ENCODE measurements around the gene ZNF791. TPM values are rescaled to one million over a fixed set of nuclear protein-coding genes. Genes with fewer than 3 reads are reported as not detected.

ZNF791 gene
- total RNA-seq, 1 donor from 2014 or later: 6.9 TPM

GRCh38 chr19:12665281-12665573 lies 54.5 kb downstream of the ZNF791 start:
- peak; percentile 30 to 79 for DNase-seq (ENCODE audit: low spot score in 2 of 2)
- TF ChIP-seq CTCF (IDR thresholded peaks at IDR 0.05): no peak
- Histone ChIP-seq H3K4me1 (peaks cover 9 to 29% of the 10 kb centered on the region in 2 donors), H3K4me3 (peak overlapping the region in 1 of 2 donors; percentile 71), H3K27ac (no peak overlapping the region), H3K9me3 (no peaks in the 10 kb centered on the region), H3K36me3 (peaks cover 21 to 48% of the 10 kb centered on the region in 2 donors), H3K27me3 (no peaks in the 10 kb centered on the region)
- intact Hi-C loops (cut with DNase I): loop anchor here (5.0 kb wide), 3 partner anchors 103 to 1128 kb away; partner anchors contain the start of gene CNN1

- Histone ChIP-seq H3K36me3 (peaks cover 17 to 43% of the 10 kb centered on the region in 2 donors), H3K27ac (peak overlapping the region in 1 of 2 donors; percentile 58), H3K4me1 (peaks cover 12 to 33% of the 10 kb centered on the region in 2 donors), H3K27me3 (no peaks in the 10 kb centered on the region), H3K4me3 (peak overlapping the region; percentile 71 to 81), H3K9me3 (no peaks in the 10 kb centered on the region)
- TF ChIP-seq CTCF (IDR thresholded peaks at IDR 0.05): no peak
- intact Hi-C loops (cut with DNase I): loop anchor here (5.0 kb wide), 3 partner anchors 103 to 1128 kb away; partner anchors contain the start of gene CNN1
- DNase-seq (ENCODE audit: low spot score in 2 of 2): no peak
Observed at GRCh38 chr19:12665671-12666264, 55.0 kb downstream of the ZNF791 start.

DNA sequence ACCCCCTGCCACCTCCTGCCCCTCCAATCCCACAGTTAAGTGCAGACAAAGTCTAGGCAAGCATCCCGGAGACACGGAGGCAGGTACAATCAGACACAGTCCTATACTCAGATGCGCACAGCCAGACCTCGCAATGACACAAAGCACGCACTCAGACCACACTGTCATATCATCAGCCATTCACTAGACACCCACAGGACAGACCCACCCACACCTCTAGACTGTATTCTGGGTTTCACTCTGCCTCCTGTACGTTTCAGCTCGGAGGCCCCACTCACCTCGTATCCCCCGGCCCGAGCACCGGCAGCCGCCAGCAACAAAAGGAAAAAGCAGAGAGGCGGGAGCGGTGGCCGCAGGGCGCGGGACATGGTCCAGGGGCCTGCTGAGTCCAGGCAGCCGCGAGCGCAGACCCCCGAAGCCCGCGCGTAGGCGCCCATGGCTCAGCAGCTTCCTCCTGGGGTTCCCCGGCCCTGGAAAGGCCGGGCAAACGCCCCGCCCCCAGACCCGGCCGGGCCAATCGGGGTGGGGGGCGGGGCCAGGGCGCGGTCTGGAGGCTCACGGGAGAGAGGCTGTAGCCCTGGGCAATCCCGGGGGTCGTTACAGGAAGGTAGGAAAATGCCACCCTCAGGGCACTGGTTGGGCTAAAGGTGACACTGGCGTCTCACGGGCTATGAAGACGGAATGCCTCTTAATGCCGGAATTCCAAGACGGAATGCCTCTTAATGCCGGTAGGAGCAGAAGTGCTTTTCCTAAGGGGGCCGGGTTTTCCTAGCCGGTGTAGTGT lies 55.7 kb downstream of the ZNF791 start, which contains the start of the genes MAN2B1 and WDR83:
Gene MAN2B1 (minus strand): TSS at position 478 of the 784 bp plus-strand sequence. CDS start 41 bp downstream, at position 437.
Gene WDR83 (plus strand): TSS at position 543 of the 784 bp plus-strand sequence. CDS start 2,984 bp downstream, outside the sequence.
- H3K4me3 ChIP-seq: peak within 1 kb of the TSS; percentile 71 to 81
- TF ChIP-seq CTCF (IDR thresholded peaks at IDR 0.05): no peak
- DNase-seq (ENCODE audit: low spot score in 2 of 2): peak; percentile 25 to 89
- intact Hi-C loops (cut with DNase I): loop anchor here (5.0 kb wide), 3 partner anchors 104 to 1129 kb away; partner anchors contain the start of gene CNN1
- peak within 1 kb of the TSS; percentile 58 to 80 for H3K27ac ChIP-seq
- peaks cover 12 to 33% of the 10 kb centered on the region in 2 donors for H3K4me1 ChIP-seq
- no peaks in the 10 kb centered on the region for H3K27me3 ChIP-seq
- H3K9me3 ChIP-seq: no peaks in the 10 kb centered on the region
- peaks cover 11 to 36% of the 10 kb centered on the region in 2 donors for H3K36me3 ChIP-seq

- DNase-seq (ENCODE audit: low spot score in 2 of 2): no peak
- peak overlapping the region in 1 of 2 donors; percentile 71 for H3K4me3 ChIP-seq
- no peaks in the 10 kb centered on the region for H3K27me3 ChIP-seq
- peaks cover 6 to 28% of the 10 kb centered on the region in 2 donors for H3K36me3 ChIP-seq
- H3K27ac ChIP-seq: no peak overlapping the region
- intact Hi-C loops (cut with DNase I): loop anchor here (2.0 to 5.0 kb wide), 4 partner anchors 57 to 1131 kb away; partner anchors contain the start of genes CNN1, ZNF490 and ZNF791
- H3K9me3 ChIP-seq: no peaks in the 10 kb centered on the region
- no peak for TF ChIP-seq CTCF (IDR thresholded peaks at IDR 0.05)
- peaks cover 12 to 33% of the 10 kb centered on the region in 2 donors for H3K4me1 ChIP-seq
Observed at GRCh38 chr19:12667731-12668302, 57.1 kb downstream of the ZNF791 start.

GRCh38 chr19:12668346-12668745 lies 57.6 kb downstream of the ZNF791 start:
- Histone ChIP-seq H3K4me3 (peak overlapping the region; percentile 71 to 92), H3K27ac (peak overlapping the region in 1 of 2 donors; percentile 95), H3K36me3 (peaks cover 2 to 27% of the 10 kb centered on the region in 2 donors), H3K9me3 (no peaks in the 10 kb centered on the region), H3K27me3 (no peaks in the 10 kb centered on the region), H3K4me1 (peaks cover 12 to 33% of the 10 kb centered on the region in 2 donors)
- intact Hi-C loops (cut with DNase I): loop anchor here (2.0 to 5.0 kb wide), 4 partner anchors 58 to 1131 kb away; partner anchors contain the start of genes CNN1, ZNF490 and ZNF791
- no peak for DNase-seq (ENCODE audit: low spot score in 2 of 2)
- TF ChIP-seq CTCF (IDR thresholded peaks at IDR 0.05): no peak
